ENCODE measurements around the gene OR2Z1.

DNA sequence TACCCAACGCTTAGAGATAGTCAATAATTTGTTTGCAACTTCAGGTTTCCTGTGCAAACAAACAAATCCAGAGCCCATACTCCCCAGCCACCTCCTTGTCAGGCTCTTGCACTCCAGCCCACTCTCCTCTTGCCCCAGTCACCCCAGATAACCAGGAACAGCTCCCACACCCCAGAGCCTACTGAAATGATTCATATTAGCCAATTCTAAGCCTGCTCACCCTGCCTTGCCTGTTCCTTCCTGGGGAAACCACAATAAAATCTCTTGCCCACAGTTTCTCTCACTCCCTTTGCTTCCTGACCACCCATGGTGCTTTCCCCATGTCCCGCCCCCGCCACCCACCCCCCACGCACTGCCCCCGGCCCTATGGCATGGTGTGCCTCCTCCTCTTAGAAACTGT, 19.1 kb upstream of the OR2Z1 start:
- TF ChIP-seq CTCF (IDR thresholded peaks at IDR 0.05; ENCODE audit: low read depth, low read length) (no peak), EZH2phosphoT487 (IDR thresholded peaks at IDR 0.05; ENCODE audit: low read depth) (no peak)
